ENCODE measurements around the gene DLL3. TPM values are rescaled to one million over a fixed set of nuclear protein-coding genes. Genes with fewer than 3 reads are reported as not detected.

DLL3 gene
- total RNA-seq, 1 experiment from 2014 or later: 1.4 TPM

DNA sequence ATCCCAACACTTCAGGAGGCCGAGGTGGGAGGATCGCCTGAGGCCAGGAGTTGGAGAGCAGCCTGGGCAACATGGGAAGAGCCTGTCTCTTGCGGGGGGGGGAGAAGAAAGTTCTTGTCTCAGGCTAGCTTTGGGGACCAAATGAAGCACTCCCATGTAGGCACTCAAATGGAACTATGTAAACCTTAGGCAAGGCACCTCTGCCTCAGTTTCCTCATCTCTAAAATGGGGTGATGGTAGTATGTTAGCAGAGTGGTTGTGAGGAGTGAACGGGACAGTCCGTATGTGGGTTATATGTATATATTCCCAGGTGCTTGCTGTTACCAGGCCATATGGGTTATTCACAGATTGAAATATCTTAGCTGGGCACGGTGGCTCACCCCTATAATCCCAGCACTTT lies 6.5 kb upstream of the DLL3 start:
- H4K20me1 ChIP-seq (ENCODE audit: insufficient read depth): no peaks in the 10 kb centered on the region
- POLR2A ChIA-PET (ENCODE audit: unreplicated experiment): no interaction called here
- no peak overlapping the region for H3K4me2 ChIP-seq
- H3K4me1 ChIP-seq (replicated peaks; ENCODE audit: insufficient read depth): peaks cover 5% of the 10 kb centered on the region; the same call in 1 of the 2 replicates
- H3K36me3 ChIP-seq (ENCODE audit: low read depth): peaks cover 10% of the 10 kb centered on the region; the same call in 1 of the 2 replicates
- H2AFZ ChIP-seq: no peak overlapping the region
- H3K27me3 ChIP-seq (ENCODE audit: insufficient read depth, low read depth): peaks cover 3% of the 10 kb centered on the region; the same call in 1 of the 2 replicates
- H3K9me3 ChIP-seq (ENCODE audit: insufficient read depth, low read depth): no peaks in the 10 kb centered on the region
- H3K79me2 ChIP-seq (ENCODE audit: low read depth): no peaks in the 10 kb centered on the region
- DNase-seq: no peak
- CTCF ChIA-PET: no interaction called here
- no peaks in the 10 kb centered on the region for H3K9me2 ChIP-seq (ENCODE audit: insufficient read depth)
- BruUV-seq (replicated peaks): no TSS peak
- no peak overlapping the region for H3K27ac ChIP-seq
- intact Hi-C loops (cut with micrococcal nuclease; ENCODE audit: unreplicated experiment): no loop called here
- no peak for TF ChIP-seq EZH2 (IDR thresholded peaks at IDR 0.05; ENCODE audit: low read depth)
- no peak for TF ChIP-seq CTCF (conservative IDR thresholded peaks at IDR 0.05)
- H3F3A ChIP-seq (ENCODE audit: insufficient read depth, low read depth): peaks cover 13% of the 10 kb centered on the region; the same call in 1 of the 2 replicates
- H3K4me3 ChIP-seq: no peak overlapping the region

GRCh38 chr19:39492788-39493187 lies 6.0 kb upstream of the DLL3 start:
- TF ChIP-seq CTCF (conservative IDR thresholded peaks at IDR 0.05) (no peak), EZH2 (IDR thresholded peaks at IDR 0.05; ENCODE audit: low read depth) (no peak)
- Histone ChIP-seq H3K4me1 (replicated peaks; ENCODE audit: insufficient read depth) (peaks cover 5% of the 10 kb centered on the region; the same call in 1 of the 2 replicates), H3K27me3 (ENCODE audit: insufficient read depth, low read depth) (peaks cover 9% of the 10 kb centered on the region), H3K79me2 (ENCODE audit: low read depth) (no peaks in the 10 kb centered on the region), H3K4me2 (no peak overlapping the region; the same call in 1 of the 2 replicates), H3K27ac (no peak overlapping the region), H4K20me1 (ENCODE audit: insufficient read depth) (no peaks in the 10 kb centered on the region), H3F3A (ENCODE audit: insufficient read depth, low read depth) (peaks cover 16% of the 10 kb centered on the region; the same call in 1 of the 2 replicates), H2AFZ (no peak overlapping the region), H3K9me3 (ENCODE audit: insufficient read depth, low read depth) (no peaks in the 10 kb centered on the region), H3K4me3 (no peak overlapping the region), H3K36me3 (ENCODE audit: low read depth) (peaks cover 9% of the 10 kb centered on the region; the same call in 1 of the 2 replicates), H3K9me2 (ENCODE audit: insufficient read depth) (no peaks in the 10 kb centered on the region)
- intact Hi-C loops (cut with micrococcal nuclease; ENCODE audit: unreplicated experiment): no loop called here
- BruUV-seq (replicated peaks): no TSS peak
- POLR2A ChIA-PET (ENCODE audit: unreplicated experiment): no interaction called here
- DNase-seq: no peak
- CTCF ChIA-PET: interaction anchor here (0.6 kb wide), 1 partner anchor 47 kb away, joined by 5 read pairs; no protein-coding TSS in a partner anchor

DNA sequence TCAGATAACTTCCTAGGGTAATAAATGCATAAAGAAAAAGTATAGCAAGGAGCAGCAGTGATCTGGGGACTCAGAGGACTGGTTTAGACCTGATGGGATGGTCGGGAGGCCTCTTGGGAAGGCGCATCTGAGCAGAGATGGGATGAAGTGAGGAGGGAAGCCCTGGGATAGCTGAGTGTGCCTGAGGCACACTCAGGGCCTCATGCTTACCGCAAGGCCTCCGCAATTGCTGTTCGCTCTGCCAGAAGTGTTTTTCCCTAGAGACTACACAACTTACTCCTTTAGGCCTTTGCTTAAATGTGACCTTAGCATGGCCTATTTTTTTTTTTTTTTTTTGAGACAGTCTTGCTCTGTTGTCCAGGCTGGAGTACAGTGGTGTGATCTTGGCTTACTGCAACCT lies 4.1 kb upstream of the DLL3 start:
- intact Hi-C loops (cut with micrococcal nuclease; ENCODE audit: unreplicated experiment): no loop called here
- TF ChIP-seq CTCF (conservative IDR thresholded peaks at IDR 0.05) (no peak), EZH2 (IDR thresholded peaks at IDR 0.05; ENCODE audit: low read depth) (no peak)
- H3K9me3 ChIP-seq (ENCODE audit: insufficient read depth, low read depth): no peaks in the 10 kb centered on the region
- no TSS peak for BruUV-seq (replicated peaks)
- H3K27ac ChIP-seq: no peak overlapping the region
- H3K36me3 ChIP-seq (ENCODE audit: low read depth): no peaks in the 10 kb centered on the region
- peaks cover 5% of the 10 kb centered on the region; the same call in 1 of the 2 replicates for H3K4me1 ChIP-seq (replicated peaks; ENCODE audit: insufficient read depth)
- peaks cover 22% of the 10 kb centered on the region for H3K27me3 ChIP-seq (ENCODE audit: insufficient read depth, low read depth)
- ChIA-PET POLR2A (ENCODE audit: unreplicated experiment) (interaction anchor here (0.6 kb wide), 1 partner anchor 46 kb away, joined by 3 read pairs; no protein-coding TSS in a partner anchor), CTCF (interaction anchor here (0.6 kb wide), 1 partner anchor 328 kb away, joined by 4 read pairs; no protein-coding TSS in a partner anchor)
- H4K20me1 ChIP-seq (ENCODE audit: insufficient read depth): no peaks in the 10 kb centered on the region
- no peak overlapping the region for H3K4me3 ChIP-seq
- H2AFZ ChIP-seq: no peak overlapping the region
- H3F3A ChIP-seq (ENCODE audit: insufficient read depth, low read depth): peaks cover 16% of the 10 kb centered on the region; the same call in 1 of the 2 replicates
- DNase-seq: no peak
- H3K4me2 ChIP-seq: no peak overlapping the region
- H3K79me2 ChIP-seq (ENCODE audit: low read depth): no peaks in the 10 kb centered on the region
- H3K9me2 ChIP-seq (ENCODE audit: insufficient read depth): no peaks in the 10 kb centered on the region

Measured in PC-9 (cell line).